HEK293T (cell line): Measurements from ENCODE around the gene ESRRG.
"Not testable (repeated sequence)": the region's sequence is repeated elsewhere in the genome, so short reads cannot be mapped to it uniquely, and the experiment has no call there.

Experiments
- CTCF ChIA-PET: fragments of 350-600 bp; formaldehyde crosslinking; extraction: SDS; loops from one replicate; lab custom pipeline; 2021; ENCODE audit warnings: antibody characterized with exemption, inconsistent platforms; lab: Yijun Ruan, JAX
- POLR2A ChIA-PET: fragments of 350-600 bp; formaldehyde crosslinking; extraction: SDS; loops from one replicate; lab custom pipeline; 2020; ENCODE audit warnings: antibody characterized with exemption, inconsistent platforms; lab: Yijun Ruan, JAX
- DNase-seq: peaks from one replicate; pipeline ENCODE4 v3.0.0; 2012; ENCODE audit warnings: mixed read lengths; ENCODE audit errors: extremely low spot score
- ARNT ChIP-seq: fragments of 450-650 bp; IDR thresholded peaks from 2 replicates; pipeline ENCODE4 v1.6.1; 2017; ENCODE audit warnings: mild to moderate bottlenecking
- BHLHE40 ChIP-seq: fragments of 450-650 bp; IDR thresholded peaks from 2 replicates; pipeline ENCODE4 v1.6.1; 2016; ENCODE audit warnings: mild to moderate bottlenecking, moderate library complexity, borderline replicate concordance
- CTBP1 ChIP-seq: fragments of 450-650 bp; IDR thresholded peaks from 2 replicates; pipeline ENCODE4 v1.6.1; 2016; ENCODE audit warnings: borderline replicate concordance
- ELF4 ChIP-seq: fragments of 450-650 bp; IDR thresholded peaks from 2 replicates; pipeline ENCODE4 v1.6.1; 2017; ENCODE audit warnings: antibody characterized with exemption
- FOXA1 ChIP-seq: fragments of 450-650 bp; IDR thresholded peaks from 2 replicates; pipeline ENCODE4 v1.6.1; 2016; ENCODE audit warnings: mild to moderate bottlenecking
- FOXK2 ChIP-seq: fragments of 450-650 bp; IDR thresholded peaks from 2 replicates; pipeline ENCODE4 v1.6.1; 2016; ENCODE audit warnings: mild to moderate bottlenecking
- FOXM1 ChIP-seq: fragments of 450-650 bp; IDR thresholded peaks from 2 replicates; pipeline ENCODE4 v1.6.1; 2017; ENCODE audit warnings: mild to moderate bottlenecking, borderline replicate concordance
- HDGF ChIP-seq: fragments of 450-650 bp; IDR thresholded peaks from 2 replicates; pipeline ENCODE4 v1.6.1; 2017; ENCODE audit warnings: antibody characterized with exemption, borderline replicate concordance
- L3MBTL2 ChIP-seq: fragments of 450-650 bp; conservative IDR thresholded peaks from 2 replicates; pipeline ENCODE4 v1.6.1; 2016; ENCODE audit warnings: mild to moderate bottlenecking
- LEF1 ChIP-seq: fragments of 450-650 bp; IDR thresholded peaks from 2 replicates; pipeline ENCODE4 v1.6.1; 2017; ENCODE audit warnings: mild to moderate bottlenecking, borderline replicate concordance
- NFRKB ChIP-seq: fragments of 450-650 bp; IDR thresholded peaks from 2 replicates; pipeline ENCODE4 v1.6.1; 2016; ENCODE audit warnings: mild to moderate bottlenecking, moderate library complexity
- PKNOX1 ChIP-seq: fragments of 450-650 bp; IDR thresholded peaks from 2 replicates; pipeline ENCODE4 v1.6.1; 2016
- SP1 ChIP-seq: fragments of 450-650 bp; IDR thresholded peaks from 2 replicates; pipeline ENCODE4 v1.6.1; 2017
- SUZ12 ChIP-seq: fragments of 450-650 bp; IDR thresholded peaks from 2 replicates; pipeline ENCODE4 v1.6.1; 2016; ENCODE audit warnings: mild to moderate bottlenecking
- TARDBP ChIP-seq: fragments of 450-650 bp; IDR thresholded peaks from 2 replicates; pipeline ENCODE4 v1.6.1; 2016
- ZNF384 ChIP-seq: fragments of 450-650 bp; IDR thresholded peaks from 2 replicates; pipeline ENCODE4 v1.6.1; 2016

The ESRRG gene

DNA sequence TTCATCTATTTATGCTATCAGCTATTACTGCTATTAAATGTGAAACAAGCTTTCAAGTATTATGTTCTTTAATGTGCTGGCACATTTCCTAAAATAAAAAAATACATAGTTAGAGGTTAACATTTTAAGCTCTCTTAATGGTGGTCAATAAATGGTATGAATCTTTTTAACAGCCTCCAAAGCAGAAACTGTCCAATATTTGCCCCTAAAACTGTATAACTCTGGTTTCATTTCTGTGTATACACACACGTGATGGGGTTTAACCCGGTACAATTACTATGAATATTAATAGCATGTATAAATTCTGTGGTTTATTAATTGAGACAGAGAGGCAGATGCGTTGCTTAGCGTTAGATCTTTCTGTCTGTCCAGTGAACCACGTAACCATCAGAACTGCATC lies 2.2 kb downstream of the ESRRG start:
- POLR2A ChIA-PET: no interaction called here
- DNase-seq: no peak
- CTCF ChIA-PET: interaction anchor here (0.6 to 1.1 kb wide), 3 partner anchors 273 to 606 kb away, joined by 3 to 4 read pairs (median 4); no protein-coding TSS in a partner anchor
- TF ChIP-seq SP1 (no peak), ZNF384 (no peak), HDGF (no peak), ELF4 (no peak), FOXA1 (no peak), ARNT (no peak), FOXM1 (no peak), PKNOX1 (no peak), LEF1 (no peak), CTBP1 (no peak), BHLHE40 (no peak), SUZ12 (no peak), NFRKB (no peak), FOXK2 (no peak), TARDBP (no peak), L3MBTL2 (no peak)

DNA sequence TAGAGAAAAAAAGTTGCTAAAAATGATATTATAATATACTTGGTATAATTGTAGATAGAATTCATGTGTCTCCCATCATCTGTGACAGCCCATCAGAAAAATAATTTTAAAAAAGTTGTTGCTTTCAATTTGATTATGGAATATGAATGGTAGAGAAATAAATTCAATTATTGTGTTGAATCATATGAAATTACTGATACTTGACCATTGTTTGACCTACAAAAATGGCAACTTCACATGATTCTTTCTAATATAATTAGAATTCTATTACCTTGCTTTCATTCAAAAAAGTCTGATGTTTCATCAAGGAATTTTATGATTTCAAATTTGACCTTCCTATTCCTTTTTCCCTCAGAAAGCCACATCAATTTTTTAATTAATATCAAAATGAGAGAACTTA lies 11.5 kb downstream of the ESRRG start:
- POLR2A ChIA-PET: no interaction called here
- no peak for TF ChIP-seq ZNF384
- no peak for TF ChIP-seq FOXA1
- TF ChIP-seq TARDBP: no peak
- TF ChIP-seq L3MBTL2: no peak
- no peak for TF ChIP-seq CTBP1
- no peak for TF ChIP-seq SP1
- TF ChIP-seq FOXM1: no peak
- no peak for DNase-seq
- CTCF ChIA-PET: no interaction called here

DNA sequence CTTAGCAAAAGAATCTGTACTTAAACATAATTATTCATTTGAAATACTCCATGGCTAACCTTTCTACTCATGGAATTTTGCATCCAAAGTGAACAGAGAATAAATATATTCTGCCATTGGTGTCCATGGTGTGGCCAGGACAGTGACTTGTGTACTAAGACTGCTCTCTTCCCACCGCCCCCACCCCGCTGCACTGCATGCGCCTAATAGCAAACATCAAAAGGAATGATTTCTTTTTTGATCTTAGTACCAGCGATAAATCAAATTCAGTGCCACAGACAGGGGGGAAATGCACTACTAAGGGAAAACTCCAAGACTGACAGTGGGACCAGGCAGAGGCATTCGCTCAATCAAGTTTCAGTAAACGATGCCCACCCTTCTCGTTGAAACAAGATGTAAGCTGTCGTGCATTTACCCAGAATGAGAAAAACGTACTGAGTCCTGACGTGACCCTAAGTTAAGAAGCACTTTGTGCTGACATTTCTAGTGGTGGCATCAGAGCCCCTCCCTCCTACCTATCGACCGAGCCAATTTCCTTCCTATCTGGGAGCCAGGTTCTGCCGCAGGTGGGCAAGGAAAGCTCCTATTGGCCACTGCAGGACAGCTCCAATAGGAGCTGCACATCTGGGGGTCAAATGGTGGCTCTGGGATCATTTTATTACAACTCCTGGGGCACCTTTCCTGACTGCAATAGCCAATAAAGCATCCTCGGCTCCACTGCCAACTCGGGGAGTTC lies 12.5 kb downstream of the ESRRG start:
- TF ChIP-seq FOXA1 (no peak), FOXM1 (no peak)
- ChIA-PET POLR2A (no interaction called here), CTCF (no interaction called here)
- DNase-seq: no peak

GRCh38 chr1:216710055-216710454 lies 13.2 kb downstream of the ESRRG start:
- no peak for DNase-seq
- CTCF ChIA-PET: no interaction called here
- POLR2A ChIA-PET: no interaction called here
- TF ChIP-seq PKNOX1 (no peak), FOXM1 (no peak), FOXK2 (no peak), ELF4 (no peak), TARDBP (no peak), BHLHE40 (no peak), SP1 (no peak), LEF1 (no peak)

DNA sequence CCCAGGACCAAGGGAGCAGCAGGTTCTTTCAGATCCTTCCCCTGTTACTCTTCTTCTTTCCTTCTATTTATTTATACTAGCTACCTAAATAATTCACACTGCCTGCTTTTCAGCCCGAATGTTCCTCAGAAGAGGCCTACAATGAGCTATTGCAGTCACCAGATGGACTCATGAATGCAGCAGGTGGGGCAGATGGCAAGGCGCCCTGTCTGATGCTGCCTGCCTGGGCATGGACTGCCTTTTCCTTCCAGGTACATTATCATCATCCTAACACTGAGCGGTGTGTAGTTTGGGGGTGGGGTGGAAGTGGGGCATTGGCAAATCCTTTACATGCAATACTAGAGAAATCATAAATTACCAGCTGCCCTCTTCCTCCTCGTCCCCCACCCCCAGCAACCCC lies 17.6 kb downstream of the ESRRG start:
- DNase-seq: no peak
- CTCF ChIA-PET: no interaction called here
- POLR2A ChIA-PET: no interaction called here
- TF ChIP-seq PKNOX1 (no peak), TARDBP (no peak), HDGF (no peak), FOXK2 (no peak), SUZ12 (no peak)

GRCh38 chr1:216704065-216704464 lies 19.2 kb downstream of the ESRRG start:
- CTCF ChIA-PET, POLR2A ChIA-PET, DNase-seq: not testable (repeated sequence)

DNA sequence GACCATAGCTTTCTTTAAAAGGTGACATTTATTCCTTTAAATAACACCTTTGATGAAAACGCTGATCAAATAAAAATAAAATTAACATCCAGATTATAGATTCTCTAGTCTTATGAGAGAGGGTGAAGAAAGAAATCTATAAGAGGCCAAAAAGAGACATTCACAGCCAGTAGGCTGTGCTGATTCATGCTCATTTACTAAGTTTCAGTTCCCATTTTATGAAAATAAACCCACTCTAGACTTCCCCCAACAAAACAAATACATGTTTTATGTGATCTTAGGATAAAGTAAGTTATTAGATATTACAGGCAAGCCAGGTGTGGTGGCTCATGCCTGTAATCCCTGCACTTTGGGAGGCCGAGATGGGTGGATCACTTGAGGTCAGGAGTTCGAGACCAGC lies 21.1 kb downstream of the ESRRG start:
- POLR2A ChIA-PET: no interaction called here
- DNase-seq: no peak
- CTCF ChIA-PET: no interaction called here

More for the DNA sequence above, 21.1 kb downstream of the ESRRG start:
- TF ChIP-seq CTBP1 (no peak), FOXK2 (no peak), FOXM1 (no peak), L3MBTL2 (no peak), FOXA1 (no peak), ELF4 (no peak), BHLHE40 (no peak), NFRKB (no peak), SUZ12 (no peak), LEF1 (no peak), ARNT (no peak), PKNOX1 (no peak), SP1 (no peak), HDGF (no peak), TARDBP (no peak), ZNF384 (no peak)
